Fibroblast of lung (primary cell): ENCODE measurements around the gene HOXD9.

Experiments used
- EZH2 ChIP-seq: IDR thresholded peaks from 2 replicates; pipeline ENCODE4 v1.5.1; 2012; ENCODE audit warnings: low read length, control low read depth, mild to moderate bottlenecking; ENCODE audit errors: missing control alignments
- TF ChIP-seq, protein P1 (sequence below), 2 donors: IDR thresholded peaks in 1 of 2; conservative IDR thresholded peaks in 1 of 2; 1 replicate in 1 of 2; 2 replicates in 1 of 2; pipeline ENCODE4 v1.5.1; 2011 to 2012; ENCODE audit warnings: low read length in 2 of 2, control low read depth in 1 of 2, inconsistent platforms in 1 of 2, low read depth in 1 of 2, mild to moderate bottlenecking in 1 of 2

DNA sequence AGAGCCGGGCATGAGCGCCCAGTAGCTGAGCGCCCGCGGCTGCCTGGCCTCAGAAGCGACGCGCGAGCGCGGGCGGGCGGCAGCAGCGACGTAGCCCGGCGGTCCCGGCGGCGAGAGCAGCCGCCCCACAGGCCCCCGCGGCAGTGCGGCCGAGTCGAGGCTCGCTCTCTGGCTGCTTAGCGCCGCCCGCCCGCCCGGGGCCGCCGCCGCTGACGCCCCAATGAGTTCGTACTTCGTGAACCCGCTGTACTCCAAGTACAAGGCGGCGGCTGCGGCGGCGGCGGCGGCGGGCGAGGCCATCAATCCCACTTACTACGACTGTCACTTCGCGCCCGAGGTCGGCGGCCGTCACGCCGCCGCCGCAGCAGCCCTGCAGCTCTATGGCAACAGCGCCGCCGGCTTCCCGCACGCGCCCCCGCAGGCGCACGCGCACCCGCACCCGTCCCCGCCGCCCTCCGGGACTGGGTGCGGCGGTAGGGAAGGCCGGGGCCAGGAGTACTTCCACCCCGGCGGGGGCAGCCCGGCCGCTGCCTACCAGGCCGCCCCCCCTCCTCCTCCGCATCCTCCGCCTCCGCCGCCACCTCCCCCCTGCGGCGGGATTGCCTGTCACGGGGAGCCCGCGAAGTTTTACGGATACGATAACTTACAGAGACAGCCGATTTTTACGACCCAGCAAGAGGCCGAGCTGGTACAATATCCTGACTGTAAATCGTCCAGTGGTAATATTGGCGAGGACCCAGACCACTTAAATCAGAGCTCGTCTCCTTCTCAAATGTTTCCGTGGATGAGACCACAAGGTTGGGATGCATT lies 7.8 kb downstream of the HOXD9 start:
- TF ChIP-seq, protein P1, sequence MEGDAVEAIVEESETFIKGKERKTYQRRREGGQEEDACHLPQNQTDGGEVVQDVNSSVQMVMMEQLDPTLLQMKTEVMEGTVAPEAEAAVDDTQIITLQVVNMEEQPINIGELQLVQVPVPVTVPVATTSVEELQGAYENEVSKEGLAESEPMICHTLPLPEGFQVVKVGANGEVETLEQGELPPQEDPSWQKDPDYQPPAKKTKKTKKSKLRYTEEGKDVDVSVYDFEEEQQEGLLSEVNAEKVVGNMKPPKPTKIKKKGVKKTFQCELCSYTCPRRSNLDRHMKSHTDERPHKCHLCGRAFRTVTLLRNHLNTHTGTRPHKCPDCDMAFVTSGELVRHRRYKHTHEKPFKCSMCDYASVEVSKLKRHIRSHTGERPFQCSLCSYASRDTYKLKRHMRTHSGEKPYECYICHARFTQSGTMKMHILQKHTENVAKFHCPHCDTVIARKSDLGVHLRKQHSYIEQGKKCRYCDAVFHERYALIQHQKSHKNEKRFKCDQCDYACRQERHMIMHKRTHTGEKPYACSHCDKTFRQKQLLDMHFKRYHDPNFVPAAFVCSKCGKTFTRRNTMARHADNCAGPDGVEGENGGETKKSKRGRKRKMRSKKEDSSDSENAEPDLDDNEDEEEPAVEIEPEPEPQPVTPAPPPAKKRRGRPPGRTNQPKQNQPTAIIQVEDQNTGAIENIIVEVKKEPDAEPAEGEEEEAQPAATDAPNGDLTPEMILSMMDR (conservative IDR thresholded peaks at IDR 0.05 in 1 of 2, IDR thresholded peaks at IDR 0.05 in 1 of 2; ENCODE audit: low read depth in 1 of 2, low read length in 2 of 2), result no peak
- peak; percentile 83 for TF ChIP-seq EZH2
